Kidney epithelial cell (primary cell): ENCODE results near the gene GBP5. TPM values are rescaled to one million over a fixed set of nuclear protein-coding genes. Genes with fewer than 3 reads are reported as not detected.
"Not testable (repeated sequence)": the region's sequence is repeated elsewhere in the genome, so short reads cannot be mapped to it uniquely, and the experiment has no call there.

Source experiments
- DNase-seq: peaks from one replicate; pipeline ENCODE4 v3.0.0-alpha.2; 2010; ENCODE audit warnings: low read depth
- H3K27me3 ChIP-seq: 2 replicates; pipeline ENCODE4 v1.6.0; 2011; ENCODE audit warnings: low read length; ENCODE audit not compliant: control insufficient read depth, insufficient read depth
- H3K36me3 ChIP-seq: 2 replicates; pipeline ENCODE4 v1.5.1; 2011; ENCODE audit warnings: low read length; ENCODE audit not compliant: control insufficient read depth, insufficient read depth
- H3K4me3 ChIP-seq: 2 replicates; pipeline ENCODE4 v1.5.1; 2011; ENCODE audit warnings: low read depth, mild to moderate bottlenecking, control low read depth, low read length
- CTCF ChIP-seq: IDR thresholded peaks from 2 replicates; pipeline ENCODE4 v1.5.1; 2011; ENCODE audit warnings: mild to moderate bottlenecking, moderate library complexity, low read length, control low read depth, inconsistent platforms; ENCODE audit not compliant: insufficient read depth, poor library complexity, severe bottlenecking
- total RNA-seq: library from RNA; depleted of rRNA; stranded (reverse); fragments of >200 nt; gene quantifications from 2 replicates; pipeline ENCODE4 v1.2.3, GENCODE V29; 2015

The GBP5 gene
- total RNA-seq, 1 donor from 2014 or later: 0.33 TPM

- no peak for TF ChIP-seq CTCF
These were observed 15.6 kb downstream of the GBP5 start for GRCh38 chr1:89257041-89257440.

GRCh38 chr1:89255581-89255980, 17.1 kb downstream of the GBP5 start:
- DNase-seq, H3K4me3 ChIP-seq, H3K36me3 ChIP-seq, H3K27me3 ChIP-seq: not testable (repeated sequence)

More at GRCh38 chr1:89257041-89257440, 15.6 kb downstream of the GBP5 start:
- no peak for DNase-seq
- Histone ChIP-seq H3K27me3 (no peaks in the 10 kb centered on the region), H3K4me3 (no peak overlapping the region), H3K36me3 (no peaks in the 10 kb centered on the region)

- Histone ChIP-seq H3K36me3 (no peaks in the 10 kb centered on the region), H3K27me3 (no peaks in the 10 kb centered on the region), H3K4me3 (no peak overlapping the region)
- TF ChIP-seq CTCF: no peak
- no peak for DNase-seq
These were observed 17.9 kb downstream of the GBP5 start for GRCh38 chr1:89254658-89255287.

- H3K27me3 ChIP-seq: no peaks in the 10 kb centered on the region
- no peak overlapping the region for H3K4me3 ChIP-seq
- DNase-seq: no peak
- no peak for TF ChIP-seq CTCF
- H3K36me3 ChIP-seq: no peaks in the 10 kb centered on the region
These were observed 29.6 kb downstream of the GBP5 start for GRCh38 chr1:89243046-89243445.

Other genes starting within 250 kb of the GBP5 start
- gene GBP3, start 250.0 kb downstream of the GBP5 start, total RNA-seq: 28.5 and 39.4 TPM in 2 replicates
- 20.4 and 29.0 TPM in 2 replicates for gene GBP1, start 207.7 kb downstream of the GBP5 start, total RNA-seq
- 2.2 and 2.7 TPM in 2 replicates for gene GBP2, start 146.7 kb downstream of the GBP5 start, total RNA-seq
- gene GBP7, start 96.9 kb downstream of the GBP5 start, total RNA-seq: not detected in 2 replicates
- 0.50 and 1.2 TPM in 2 replicates for gene GBP4, start 73.9 kb downstream of the GBP5 start, total RNA-seq
- gene GBP6, start 91.2 kb upstream of the GBP5 start, total RNA-seq: 0.21 and 1.1 TPM in 2 replicates